HG03354 (cell line): Measurements from ENCODE around the gene ELL3.
"Not testable (repeated sequence)": the region's sequence is repeated elsewhere in the genome, so short reads cannot be mapped to it uniquely, and the experiment has no call there.

Experiments used
- ATAC-seq: cut with Tn5 transposase; IDR thresholded peaks from one replicate; pipeline ENCODE4 v1.9.1; 2021; ENCODE audit warnings: mild to moderate bottlenecking; ENCODE audit not compliant: unreplicated experiment, poor library complexity, severe bottlenecking

Gene ELL3

GRCh38 chr15:43735416-43735815 is 41.4 kb downstream of the ELL3 start:
- ATAC-seq = no peak

- ATAC-seq = not testable (repeated sequence)
These were observed 48.6 kb downstream of the ELL3 start for GRCh38 chr15:43728053-43728725.

GRCh38 chr15:43726306-43726705 is 50.5 kb downstream of the ELL3 start:
- ATAC-seq = not testable (repeated sequence)

- no peak for ATAC-seq
These were observed 53.6 kb downstream of the ELL3 start for GRCh38 chr15:43723151-43723550.
